NCI-H2029 treated with DMSO at 0.1 percent for 48 hours (cell line): Measurements from ENCODE around the gene RNASEH1.
"Not testable (repeated sequence)": the region's sequence is repeated elsewhere in the genome, so short reads cannot be mapped to it uniquely, and the experiment has no call there.

Experiments
- DNase-seq: peaks from one replicate; lab custom pipeline; 2025; lab: John Stamatoyannopoulos, UW

Gene RNASEH1

DNA sequence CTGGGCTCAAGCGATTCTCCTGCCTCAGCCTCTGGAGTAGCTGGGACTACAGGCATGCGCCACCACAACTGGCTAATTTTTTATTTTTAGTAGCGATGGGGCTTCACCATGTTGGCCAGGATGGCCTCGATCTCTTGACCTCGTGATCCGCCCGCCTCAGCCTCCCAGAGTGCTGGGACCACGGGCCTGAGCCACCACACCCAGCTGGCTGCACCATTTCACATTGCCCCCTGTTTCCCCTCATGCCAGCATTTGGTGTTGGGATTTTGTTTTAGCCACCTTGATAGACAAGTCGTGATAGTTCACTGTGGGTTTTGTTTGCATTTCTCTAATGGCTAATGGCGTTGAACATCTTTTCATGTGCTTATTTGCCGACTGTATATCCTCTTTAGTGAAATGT, 31.0 kb upstream of the RNASEH1 start:
- no peak for DNase-seq

- DNase-seq = no peak
Measured at GRCh38 chr2:3588084-3588483, 30.0 kb upstream of the RNASEH1 start.

- no peak for DNase-seq
Measured at GRCh38 chr2:3587432-3587831, 29.3 kb upstream of the RNASEH1 start.

DNA sequence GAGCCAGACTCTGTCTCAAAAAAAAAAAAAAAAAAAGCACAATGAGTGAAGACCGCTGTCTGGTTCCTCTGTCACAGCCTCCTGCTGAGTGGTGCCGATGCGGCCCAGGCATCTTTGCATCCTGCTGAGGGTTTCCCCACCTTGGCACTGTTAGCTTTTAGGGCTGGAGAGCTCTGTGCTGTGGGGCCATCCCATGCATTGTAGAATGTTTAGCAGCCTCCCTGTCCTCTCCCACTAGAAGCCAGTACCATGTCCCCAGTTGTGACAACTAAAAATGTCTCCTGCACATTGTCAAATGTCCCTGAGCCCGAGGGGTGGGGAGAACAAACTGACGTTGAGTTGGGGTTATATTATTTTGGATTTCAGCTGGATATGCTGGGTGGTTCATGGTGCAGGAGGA, 28.9 kb upstream of the RNASEH1 start:
- DNase-seq = no peak

DNA sequence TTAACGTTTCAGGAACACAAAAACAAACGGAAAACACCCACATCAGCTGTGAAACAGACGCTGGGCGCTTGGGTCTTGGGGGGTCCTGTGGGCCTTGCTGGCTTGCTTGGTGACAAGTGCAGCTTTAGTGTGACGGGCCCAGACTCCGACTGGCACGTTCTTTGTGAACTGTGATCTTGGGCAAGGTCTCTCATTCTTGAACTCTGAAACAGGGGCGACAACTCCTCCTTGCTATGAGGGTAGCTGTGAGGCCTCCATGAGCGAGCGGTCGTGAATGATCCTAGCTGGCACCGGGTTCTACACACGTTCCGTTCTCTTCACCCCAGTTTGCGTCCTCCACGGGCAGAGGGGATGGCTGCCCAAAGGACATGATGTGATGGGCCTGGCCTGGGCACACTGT, 28.1 kb upstream of the RNASEH1 start:
- no peak for DNase-seq

DNA sequence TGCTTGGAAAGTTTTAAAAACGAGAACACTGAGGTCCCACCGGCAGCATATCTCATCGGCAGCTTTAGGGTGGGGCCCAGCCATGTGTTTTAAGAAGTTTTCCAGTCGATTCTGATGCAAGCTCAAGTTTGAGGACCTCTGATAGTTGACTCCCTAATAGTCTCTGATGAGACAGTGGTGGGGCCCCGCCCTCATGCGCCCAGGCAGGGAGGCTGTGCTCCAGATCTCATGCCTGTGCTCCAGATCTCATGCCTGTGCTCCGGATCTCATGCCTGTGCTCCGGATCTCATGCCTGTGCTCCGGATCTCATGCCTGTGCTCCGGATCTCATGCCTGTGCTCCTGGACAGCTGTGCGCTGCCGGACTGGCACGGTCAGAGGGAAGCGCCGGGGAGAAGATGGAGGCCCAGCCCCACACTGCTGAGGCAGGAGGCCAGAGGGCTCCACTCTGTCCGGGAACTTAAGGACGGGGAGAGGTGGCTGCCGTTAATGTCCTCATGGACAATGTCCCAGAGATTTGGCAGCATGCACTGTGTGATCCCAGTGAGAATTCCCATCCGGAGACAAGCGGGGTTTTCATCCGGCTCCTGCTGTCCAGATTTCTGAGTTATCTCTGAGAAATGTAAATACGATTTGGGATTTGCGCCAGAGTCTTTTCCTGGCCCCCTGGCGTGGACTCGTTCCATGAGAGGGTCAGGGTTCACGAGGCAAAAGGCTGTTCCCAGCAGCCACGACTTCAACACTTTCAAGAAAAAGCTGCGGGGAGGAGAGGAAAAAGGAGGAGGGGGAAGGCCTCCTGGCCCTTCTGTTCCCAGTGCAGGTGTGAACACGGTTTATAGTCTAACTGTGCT, 27.4 kb upstream of the RNASEH1 start:
- DNase-seq = no peak

DNA sequence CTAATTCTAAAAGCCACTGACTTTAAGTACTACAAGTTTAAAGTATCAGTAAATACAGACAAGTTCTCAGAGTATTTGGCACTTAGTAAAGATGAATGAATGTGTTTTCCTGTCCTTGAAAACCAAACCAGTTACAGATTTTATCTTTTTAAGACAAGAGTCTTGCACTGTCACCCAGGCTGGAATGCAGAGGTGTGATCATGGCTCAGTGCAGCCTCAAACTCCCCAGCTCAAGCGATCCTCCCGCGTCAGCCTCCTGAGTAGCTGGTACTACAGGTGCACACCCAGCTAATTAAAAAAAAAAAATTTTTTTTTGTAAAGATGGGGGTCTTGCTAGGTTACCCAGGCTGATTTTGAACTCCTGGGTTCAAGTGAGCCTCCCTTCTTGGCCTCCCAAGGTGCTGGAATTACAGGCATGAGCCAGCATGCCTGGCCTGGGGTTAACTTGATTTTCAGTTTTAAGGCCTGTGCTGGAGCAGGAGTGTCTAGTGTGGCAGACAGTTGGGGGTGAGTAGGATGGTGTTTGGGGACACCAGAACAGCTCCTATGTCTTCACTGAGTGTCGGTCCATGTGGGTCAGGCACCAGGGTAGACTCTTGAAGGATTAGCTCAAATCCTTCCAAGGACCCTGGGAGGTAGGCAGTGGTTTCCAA, 26.6 kb upstream of the RNASEH1 start:
- DNase-seq = no peak

- no peak for DNase-seq
Measured at GRCh38 chr2:3584076-3584475, 25.9 kb upstream of the RNASEH1 start.

GRCh38 chr2:3581367-3582262, 23.5 kb upstream of the RNASEH1 start:
- no peak for DNase-seq

- no peak for DNase-seq
Measured at GRCh38 chr2:3580449-3580848, 22.3 kb upstream of the RNASEH1 start.

DNA sequence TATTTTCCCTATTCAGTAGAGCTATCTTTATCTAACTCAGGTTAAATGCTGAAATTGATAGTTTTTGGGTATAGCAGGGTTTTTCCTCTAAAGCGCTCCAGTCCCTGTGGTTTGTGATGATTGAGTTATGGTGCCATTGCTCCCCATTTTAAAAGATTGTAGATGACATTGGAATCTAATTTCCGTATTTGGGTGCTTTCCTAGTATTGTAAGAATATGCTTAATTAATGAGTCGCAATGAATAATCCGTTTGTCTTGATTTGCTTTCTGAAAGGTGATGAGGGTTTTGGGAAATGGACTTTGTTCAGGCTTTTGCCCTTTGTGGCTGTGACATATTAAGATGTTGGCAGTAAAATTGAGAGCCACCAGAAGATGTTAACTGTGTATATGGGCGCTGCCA, 20.9 kb upstream of the RNASEH1 start:
- no peak for DNase-seq

- not testable (repeated sequence) for DNase-seq
Measured at GRCh38 chr2:3576263-3576630, 18.1 kb upstream of the RNASEH1 start.

DNA sequence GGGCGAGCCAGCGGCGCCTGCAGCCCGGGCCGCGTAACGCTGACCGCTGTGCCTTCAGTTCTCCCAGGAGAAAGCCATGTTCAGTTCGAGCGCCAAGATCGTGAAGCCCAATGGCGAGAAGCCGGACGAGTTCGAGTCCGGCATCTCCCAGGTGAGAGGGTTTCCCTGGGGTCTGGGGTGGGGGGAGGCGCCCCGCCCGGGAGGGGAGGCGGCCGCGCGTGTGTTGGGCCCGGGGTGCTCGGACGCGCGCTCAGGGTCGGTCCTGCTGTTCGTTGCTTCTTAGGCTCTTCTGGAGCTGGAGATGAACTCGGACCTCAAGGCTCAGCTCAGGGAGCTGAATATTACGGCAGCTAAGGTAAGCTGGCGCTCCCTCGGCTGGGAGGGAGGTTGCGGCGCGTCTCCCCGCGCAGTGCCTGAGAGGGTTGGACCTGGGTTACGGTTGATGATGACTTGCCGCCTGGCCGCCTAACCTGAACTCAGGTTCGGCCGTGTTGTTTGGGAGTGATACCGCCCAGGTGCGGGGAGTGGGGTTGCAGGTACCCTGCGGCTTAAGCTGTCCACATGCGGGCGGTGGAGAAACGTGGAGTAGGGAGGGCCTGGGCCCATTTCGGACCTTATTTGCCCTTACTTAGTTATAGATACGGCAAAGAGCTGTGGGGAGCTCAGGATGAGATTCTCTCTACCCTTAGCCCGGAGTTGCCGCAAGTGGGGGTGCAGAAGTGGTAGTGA, 17.6 kb upstream of the RNASEH1 start:
- no peak for DNase-seq

GRCh38 chr2:3574155-3574554, 16.0 kb upstream of the RNASEH1 start:
- no peak for DNase-seq

- DNase-seq = no peak
Measured at GRCh38 chr2:3572620-3573019, 14.5 kb upstream of the RNASEH1 start.

- no peak for DNase-seq
Measured at GRCh38 chr2:3571284-3571683, 13.2 kb upstream of the RNASEH1 start.

GRCh38 chr2:3569656-3570055, 11.5 kb upstream of the RNASEH1 start:
- DNase-seq = not testable (repeated sequence)

DNA sequence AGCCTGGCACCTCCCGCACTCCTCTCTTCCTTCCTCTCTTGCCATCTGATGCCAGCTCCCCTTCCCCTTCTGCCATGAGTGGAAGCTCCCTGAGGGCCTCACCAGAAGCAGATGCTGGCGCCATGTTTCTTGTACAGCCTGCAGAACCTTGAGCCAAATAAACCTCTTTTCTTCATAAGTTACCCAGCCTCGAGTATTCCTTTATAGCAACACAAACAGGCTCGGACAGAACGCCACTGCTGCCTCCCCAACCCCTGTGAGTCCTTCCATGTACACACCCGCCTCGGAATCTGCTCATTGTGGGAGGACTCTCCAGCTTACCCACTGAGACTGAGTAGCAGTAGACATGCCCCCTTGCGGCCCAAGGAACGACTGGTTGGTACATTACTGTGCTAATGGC, 8.7 kb upstream of the RNASEH1 start:
- DNase-seq = no peak

DNA sequence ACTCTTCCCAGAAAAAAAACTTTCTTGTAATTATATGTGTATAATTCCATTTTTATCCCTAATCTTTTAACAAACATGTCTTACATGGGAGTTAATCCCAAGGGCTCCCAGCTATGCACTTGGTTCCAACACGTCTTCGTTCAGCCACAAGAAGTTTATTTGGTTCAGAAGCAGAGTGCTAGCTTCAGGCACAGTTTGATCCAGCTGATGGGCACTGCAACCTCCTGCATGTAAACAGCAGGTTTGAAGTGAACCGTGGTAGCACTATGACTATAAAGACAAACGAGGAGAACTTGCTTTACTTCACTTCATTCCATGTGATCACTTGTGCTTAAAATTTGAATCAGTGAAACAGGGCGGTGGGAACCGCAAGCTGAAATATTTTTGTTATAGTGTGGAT, 7.0 kb upstream of the RNASEH1 start:
- no peak for DNase-seq

DNA sequence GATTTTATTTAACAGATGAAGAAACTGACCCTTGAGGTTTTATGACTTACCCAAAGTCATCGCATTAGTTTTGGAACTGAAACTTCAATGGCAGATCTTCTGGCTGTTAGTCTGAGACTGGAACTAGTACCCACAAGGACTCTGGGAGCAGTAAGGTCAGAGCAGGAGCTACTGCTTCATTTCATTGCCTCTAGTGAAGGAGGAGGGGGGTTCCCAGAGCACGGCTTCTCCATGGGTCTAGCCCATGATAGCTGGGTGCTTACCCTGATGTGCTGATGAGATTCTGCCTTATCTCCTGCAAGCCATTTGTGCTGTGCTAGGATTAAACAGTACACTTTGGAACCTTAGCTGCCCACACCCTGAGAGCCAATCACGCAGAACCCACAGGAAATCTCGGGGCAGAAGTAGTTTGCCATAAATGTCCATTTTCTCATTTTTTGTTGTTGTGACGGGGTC, 5.4 kb upstream of the RNASEH1 start:
- no peak for DNase-seq

DNA sequence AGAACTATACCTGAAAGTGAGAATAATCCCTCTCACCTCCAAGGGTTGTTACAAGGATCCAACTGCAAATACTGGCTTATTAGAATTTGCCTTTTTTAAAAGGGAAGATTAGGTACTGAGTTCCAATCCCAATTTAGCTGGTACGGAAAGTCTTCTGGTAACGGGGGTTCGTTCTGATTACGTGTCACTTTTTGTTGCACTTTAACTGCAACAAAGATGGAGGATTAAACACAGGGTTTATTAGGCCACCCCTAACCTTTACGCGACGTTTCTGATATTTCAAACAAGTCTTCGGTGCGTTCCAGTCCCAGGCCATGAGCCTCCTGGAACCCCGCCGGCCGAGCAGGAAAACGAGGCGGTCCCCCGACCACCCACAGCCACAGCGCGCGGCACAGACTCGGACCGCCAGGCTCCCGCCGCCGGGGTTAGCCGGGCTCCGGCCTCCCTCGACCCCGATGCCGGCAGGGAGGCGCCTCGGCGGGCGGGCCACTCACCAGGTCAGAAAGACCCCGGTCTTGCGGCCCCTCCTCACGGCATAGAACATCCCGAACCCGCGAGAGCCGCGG, 411 bp downstream of the RNASEH1 start:
- no peak for DNase-seq

- DNase-seq = no peak
Measured at GRCh38 chr2:3553946-3554345, 4.2 kb downstream of the RNASEH1 start.
